Measurements from ENCODE around the gene GTPBP6. TPM values are rescaled to one million over a fixed set of nuclear protein-coding genes. Genes with fewer than 3 reads are reported as not detected.

The GTPBP6 gene
- total RNA-seq, 4 donors from 2014 or later = 35.3 to 53.5 (median 46.3) TPM

- no peak for ATAC-seq
- Histone ChIP-seq H3K4me3 (no peak overlapping the region), H3K27me3 (no peaks in the 10 kb centered on the region), H3K36me3 (peaks cover 0 to 34% of the 10 kb centered on the region in 2 donors), H3K9me3 (no peaks in the 10 kb centered on the region), H3K4me1 (no peaks in the 10 kb centered on the region), H3K27ac (no peak overlapping the region)
- TF ChIP-seq POLR2AphosphoS5 (IDR thresholded peaks at IDR 0.05) (no peak), CTCF (IDR thresholded peaks at IDR 0.05) (no peak), EP300 (IDR thresholded peaks at IDR 0.05) (no peak), POLR2A (IDR thresholded peaks at IDR 0.05) (no peak)
- 92 to 94% methylated on average over 11 to 40 of the region's 61 CpGs for WGBS, 2 donors (ENCODE audit: low coverage in 1 of 2)
Measured at GRCh38 chrX:350534-351323, 32.1 kb upstream of the GTPBP6 start.

GRCh38 chrX:350148-350533, 31.5 kb upstream of the GTPBP6 start:
- Histone ChIP-seq H3K4me3 (no peak overlapping the region), H3K27me3 (no peaks in the 10 kb centered on the region), H3K4me1 (no peaks in the 10 kb centered on the region), H3K9me3 (no peaks in the 10 kb centered on the region), H3K27ac (no peak overlapping the region), H3K36me3 (peaks cover 0 to 37% of the 10 kb centered on the region in 2 donors)
- TF ChIP-seq CTCF (IDR thresholded peaks at IDR 0.05) (no peak), POLR2A (IDR thresholded peaks at IDR 0.05) (no peak), EP300 (IDR thresholded peaks at IDR 0.05) (no peak), POLR2AphosphoS5 (IDR thresholded peaks at IDR 0.05) (no peak)
- WGBS, 2 donors (ENCODE audit: low coverage in 1 of 2) = 83 to 86% methylated on average over 6 to 13 of the region's 20 CpGs
- no peak for ATAC-seq

GRCh38 chrX:349702-350101, 31.1 kb upstream of the GTPBP6 start:
- ATAC-seq = no peak
- Histone ChIP-seq H3K4me1 (no peaks in the 10 kb centered on the region), H3K27me3 (no peaks in the 10 kb centered on the region), H3K36me3 (peaks cover 0 to 42% of the 10 kb centered on the region in 2 donors), H3K4me3 (no peak overlapping the region), H3K9me3 (no peaks in the 10 kb centered on the region), H3K27ac (no peak overlapping the region)
- TF ChIP-seq CTCF (IDR thresholded peaks at IDR 0.05) (no peak), POLR2AphosphoS5 (IDR thresholded peaks at IDR 0.05) (no peak), EP300 (IDR thresholded peaks at IDR 0.05) (no peak), POLR2A (IDR thresholded peaks at IDR 0.05) (no peak)
- 86 to 100% methylated on average over 2 to 10 of the region's 10 CpGs for WGBS, 2 donors (ENCODE audit: low coverage in 1 of 2)

GRCh38 chrX:349196-349595, 30.6 kb upstream of the GTPBP6 start:
- 88 to 92% methylated on average over 5 of the region's 18 CpGs for WGBS, 2 donors (ENCODE audit: low coverage in 1 of 2)
- no peak overlapping the region for H3K27ac ChIP-seq
- no peak overlapping the region for H3K4me3 ChIP-seq
- no peaks in the 10 kb centered on the region for H3K9me3 ChIP-seq
- H3K4me1 ChIP-seq = no peaks in the 10 kb centered on the region
- peaks cover 0 to 43% of the 10 kb centered on the region in 2 donors for H3K36me3 ChIP-seq
- H3K27me3 ChIP-seq = no peaks in the 10 kb centered on the region
- TF ChIP-seq POLR2A (IDR thresholded peaks at IDR 0.05) (no peak), CTCF (IDR thresholded peaks at IDR 0.05) (no peak), POLR2AphosphoS5 (IDR thresholded peaks at IDR 0.05) (no peak), EP300 (IDR thresholded peaks at IDR 0.05) (no peak)
- ATAC-seq = no peak

All from gastroesophageal sphincter (tissue), 4 donors.